PFSK-1 (cell line): ENCODE data around the gene PNLDC1.

Experiments used
- FOXP2 ChIP-seq: optimal IDR thresholded peaks from 2 replicates; pipeline ENCODE3; 2011; ENCODE audit warnings: borderline replicate concordance, control low read depth, inconsistent platforms; ENCODE audit not compliant: insufficient read depth; ENCODE audit errors: extremely low read length, extremely low read depth
- POLR2AphosphoS5 ChIP-seq: IDR thresholded peaks from 2 replicates; pipeline ENCODE4 v1.6.1; 2012; ENCODE audit warnings: low read depth, mild to moderate bottlenecking, control low read depth, low read length, moderate library complexity
- REST ChIP-seq, 2 experiments: IDR thresholded peaks; 2 replicates each; pipeline versions ENCODE4 v1.6.1 to v1.8.0; 2011 to 2012; ENCODE audit warnings: low read depth in 2 of 2, low read length in 2 of 2, control low read depth in 1 of 2, inconsistent platforms in 1 of 2, mild to moderate bottlenecking in 1 of 2, moderate library complexity in 1 of 2; ENCODE audit not compliant: insufficient read depth in 1 of 2
- SIN3A ChIP-seq: IDR thresholded peaks from 2 replicates; pipeline ENCODE4 v1.6.1; 2012; ENCODE audit warnings: mild to moderate bottlenecking, low read length, moderate library complexity, borderline replicate concordance; ENCODE audit not compliant: insufficient read depth
- TAF1 ChIP-seq: IDR thresholded peaks from 2 replicates; pipeline ENCODE4 v1.6.1; 2012; ENCODE audit warnings: low read length, control low read depth, borderline replicate concordance; ENCODE audit not compliant: insufficient read depth

GRCh38 chr6:159836718-159837490 is 36.8 kb downstream of the PNLDC1 start:
- TF ChIP-seq POLR2AphosphoS5 (no peak), FOXP2 (no peak), TAF1 (no peak), REST (IDR thresholded peaks at IDR 0.05; ENCODE audit: insufficient read depth in 1 of 2, low read depth in 2 of 2, low read length in 2 of 2) (no peak), SIN3A (no peak)
